Endothelial cell of umbilical vein (primary cell): ENCODE data around the gene APIP. TPM values are rescaled to one million over a fixed set of nuclear protein-coding genes. Genes with fewer than 3 reads are reported as not detected.

ENCODE experiments used
- BruUV-seq: library from RNA; stranded (reverse); fragments of 400-500 nt; replicated peaks from 2 replicates; lab custom pipeline; 2021; lab: Mats Ljungman, UMichigan
- CTCF ChIA-PET: fragments of 300-600, 350-600 bp; sonication (Branson Sonifier 250); formaldehyde crosslinking; loops from one replicate; lab custom pipeline; 2021; ENCODE audit warnings: antibody characterized with exemption, inconsistent platforms; lab: Charles Lee
- POLR2A ChIA-PET: fragments of 300-600, 350-600 bp; sonication (Branson Sonifier 250); formaldehyde crosslinking; loops from one replicate; lab custom pipeline; 2021; ENCODE audit warnings: antibody characterized with exemption, inconsistent platforms; lab: Charles Lee
- DNase-seq: peaks from one replicate; pipeline ENCODE4 v3.0.0-alpha.2; 2011; ENCODE audit warnings: low read depth, low spot score
- FAIRE-seq: peaks from 2 replicates; lab custom pipeline; 2011; peaks lifted over from hg19 to GRCh38; lab: Jason Lieb, UNC
- H2AFZ ChIP-seq: 2 replicates; pipeline ENCODE4 v1.6.0; 2012; ENCODE audit warnings: low read depth, low read length, control low read depth, inconsistent platforms
- H3K27ac ChIP-seq: 2 replicates; pipeline ENCODE4 v1.5.1; 2011; ENCODE audit warnings: low read depth, mild to moderate bottlenecking, control low read depth, low read length, moderate library complexity; ENCODE audit not compliant: insufficient read depth
- H3K27me3 ChIP-seq, 2 experiments: 2 replicates each; pipeline versions ENCODE4 v1.6.0 to v1.6.1; 2011; ENCODE audit warnings: low read length in 2 of 2, mixed read lengths in 1 of 2; ENCODE audit not compliant: control insufficient read depth in 2 of 2, insufficient read depth in 2 of 2
- H3K36me3 ChIP-seq, 2 experiments: 2 replicates in 1 of 2; 3 replicates in 1 of 2; pipeline ENCODE4 v1.5.1; 2011; ENCODE audit warnings: low read length in 2 of 2, mild to moderate bottlenecking in 1 of 2, moderate library complexity in 1 of 2; ENCODE audit not compliant: control insufficient read depth in 2 of 2, insufficient read depth in 2 of 2; ENCODE audit errors: extremely low read depth in 1 of 2
- H3K4me1 ChIP-seq: 3 replicates; pipeline ENCODE4 v1.5.1; 2011; ENCODE audit warnings: mild to moderate bottlenecking, low read length; ENCODE audit not compliant: control insufficient read depth, insufficient read depth; ENCODE audit errors: extremely low read depth
- H3K4me2 ChIP-seq: 2 replicates; pipeline ENCODE4 v1.6.1; 2011; ENCODE audit warnings: low read length, control low read depth, mixed read lengths; ENCODE audit not compliant: insufficient read depth
- H3K4me3 ChIP-seq, 3 experiments: fragments of 200-600 bp in 1 of 3; sonication (generic), shearing (Covaris generic) in 1 of 3; replicated peaks in 1 of 3; 2 replicates each; pipeline ENCODE4 v1.5.1; 2011 to 2016; ENCODE audit warnings: control low read depth in 3 of 3, low read length in 3 of 3, mild to moderate bottlenecking in 2 of 3, inconsistent platforms in 1 of 3, low read depth in 1 of 3, moderate library complexity in 1 of 3; ENCODE audit not compliant: insufficient read depth in 1 of 3
- H3K79me2 ChIP-seq: 2 replicates; pipeline ENCODE4 v1.6.0; 2012; ENCODE audit warnings: low read length, inconsistent platforms; ENCODE audit not compliant: control insufficient read depth, insufficient read depth
- H3K9ac ChIP-seq: replicated peaks from 2 replicates; pipeline ENCODE3; 2011; ENCODE audit warnings: low read length, control low read depth; ENCODE audit not compliant: insufficient read depth; ENCODE audit errors: extremely low read depth
- H3K9me1 ChIP-seq: replicated peaks from 3 replicates; pipeline ENCODE4 v1.6.0; 2011; ENCODE audit warnings: mild to moderate bottlenecking, low read length; ENCODE audit not compliant: control insufficient read depth, insufficient read depth; ENCODE audit errors: extremely low read depth
- H3K9me3 ChIP-seq: replicated peaks from 2 replicates; pipeline ENCODE4 v1.5.1; 2012; ENCODE audit warnings: low read length, inconsistent platforms; ENCODE audit not compliant: control insufficient read depth, insufficient read depth
- H4K20me1 ChIP-seq: replicated peaks from 2 replicates; pipeline ENCODE3; 2011; ENCODE audit warnings: mild to moderate bottlenecking, low read length; ENCODE audit not compliant: control insufficient read depth, insufficient read depth; ENCODE audit errors: extremely low read depth
- CTCF ChIP-seq, 2 donors: IDR thresholded peaks; 1 replicate in 1 of 2; 2 replicates in 1 of 2; pipeline ENCODE4 v1.5.1; 2011; ENCODE audit warnings: low read length in 2 of 2, mild to moderate bottlenecking in 2 of 2, moderate library complexity in 2 of 2, control low read depth in 1 of 2, inconsistent platforms in 1 of 2, low read depth in 1 of 2; ENCODE audit not compliant: insufficient read depth in 1 of 2; ENCODE audit errors: extremely low read depth in 1 of 2
- EZH2 ChIP-seq: IDR thresholded peaks from 2 replicates; pipeline ENCODE4 v1.6.1; 2012; ENCODE audit warnings: borderline replicate concordance, low read depth, mild to moderate bottlenecking, moderate library complexity, low read length, inconsistent platforms; ENCODE audit not compliant: severe bottlenecking
- FOS ChIP-seq: IDR thresholded peaks from 2 replicates; pipeline ENCODE4 v1.6.1; 2011; ENCODE audit warnings: mild to moderate bottlenecking, low read length, moderate library complexity, borderline replicate concordance; ENCODE audit not compliant: insufficient read depth
- GATA2 ChIP-seq: IDR thresholded peaks from 2 replicates; pipeline ENCODE4 v1.7.0; 2011; ENCODE audit warnings: low read depth, mild to moderate bottlenecking, moderate library complexity, mixed read lengths, low read length; ENCODE audit not compliant: insufficient read length, insufficient read depth
- JUN ChIP-seq: IDR thresholded peaks from 2 replicates; pipeline ENCODE4 v1.6.1; 2011; ENCODE audit warnings: borderline replicate concordance, low read depth; ENCODE audit not compliant: insufficient read length, insufficient read depth
- MAX ChIP-seq: IDR thresholded peaks from 2 replicates; pipeline ENCODE4 v1.6.1; 2011; ENCODE audit not compliant: insufficient read depth, insufficient read length
- MYC ChIP-seq: IDR thresholded peaks from one replicate; pipeline ENCODE4 v1.6.1; 2011; ENCODE audit warnings: mild to moderate bottlenecking, low read depth, low read length
- POLR2A ChIP-seq: IDR thresholded peaks from 2 replicates; pipeline ENCODE4 v1.6.1; 2012; ENCODE audit warnings: low read depth, mild to moderate bottlenecking, control low read depth, low read length
- POLR2AphosphoS5 ChIP-seq: IDR thresholded peaks from 2 replicates; pipeline ENCODE4 v1.6.1; 2012; ENCODE audit warnings: low read depth, mild to moderate bottlenecking, control low read depth, low read length, moderate library complexity; ENCODE audit not compliant: insufficient read depth
- dilution Hi-C: fragments of 300-500 bp; cut with MboI; formaldehyde crosslinking; loops from one replicate; pipeline ENCODE4 v1.15.0; 2019; ENCODE audit warnings: low sequenced_read_pairs; ENCODE audit not compliant: extremely low pct_ligation_motif_present
- intact Hi-C: fragments of 100-400 bp; cut with micrococcal nuclease; formaldehyde crosslinking; loops from one replicate; pipeline ENCODE4 v1.10.0; 2022
- polyA plus RNA-seq, 4 experiments: library from polyadenylated mRNA; depleted of rRNA in 3 of 4; stranded (reverse) in 3 of 4; unstranded in 1 of 4; fragments of >200 nt; gene quantifications; 2 replicates each; pipeline versions ENCODE4 v1.2.1 to v1.2.3, GENCODE V29; 2011 to 2012; ENCODE audit warnings: missing spikeins in 1 of 4
- total RNA-seq: library from RNA; stranded (reverse); gene quantifications from 2 replicates; pipeline ENCODE4 v1.2.3, GENCODE V29; 2021

APIP gene
- total and polyA plus RNA-seq, 2 donors (not counting 3 experiments of a cell fraction or from before 2014, with no cell fraction given) = 10.0 to 26.9 TPM

- H3K9me1 ChIP-seq = no peaks in the 10 kb centered on the region
- peak; percentile 56 for DNase-seq
- no peak overlapping the region for H3K9ac ChIP-seq
- ChIA-PET CTCF (no interaction called here), POLR2A (no interaction called here)
- no peaks in the 10 kb centered on the region for H3K9me3 ChIP-seq
- no peak overlapping the region for H3K4me2 ChIP-seq
- peak; percentile 53 for FAIRE-seq
- no TSS peak for BruUV-seq
- peaks cover 6% of the 10 kb centered on the region for H3K4me1 ChIP-seq
- H4K20me1 ChIP-seq = no peaks in the 10 kb centered on the region
- no peak overlapping the region for H3K27ac ChIP-seq
- dilution Hi-C loops (no loop called here), intact Hi-C loops (loop anchor here (2.0 kb wide), 1 partner anchor 28 kb away; no protein-coding TSS in a partner anchor)
- TF ChIP-seq MAX (no peak), FOS (peak; percentile 14)
- no peaks in the 10 kb centered on the region for H3K36me3 ChIP-seq
- no peak overlapping the region for H2AFZ ChIP-seq
- no peak overlapping the region for H3K4me3 ChIP-seq
- no peaks in the 10 kb centered on the region for H3K79me2 ChIP-seq
- H3K27me3 ChIP-seq = no peaks in the 10 kb centered on the region
These were observed 79.0 kb downstream of the APIP start for GRCh38 chr11:34836958-34837856.

- no peak for DNase-seq
- peaks cover 0 to 1% of the 10 kb centered on the region in 2 experiments for H3K27me3 ChIP-seq
- no peaks in the 10 kb centered on the region for H3K9me3 ChIP-seq
- no peaks in the 10 kb centered on the region for H4K20me1 ChIP-seq
- CTCF ChIA-PET = interaction anchor here (1.2 kb wide), 1 partner anchor 9 kb away, joined by 3 read pairs; no protein-coding TSS in a partner anchor
- no peak overlapping the region for H3K4me3 ChIP-seq
- TF ChIP-seq MAX (no peak), FOS (no peak), GATA2 (no peak), CTCF (IDR thresholded peaks at IDR 0.05; ENCODE audit: extremely low read depth in 1 of 2, insufficient read depth in 1 of 2, low read depth in 1 of 2, low read length in 2 of 2) (no peak), EZH2 (no peak), POLR2AphosphoS5 (no peak), MYC (no peak), JUN (no peak), POLR2A (no peak)
- POLR2A ChIA-PET = no interaction called here
- FAIRE-seq = no peak
- H3K36me3 ChIP-seq = no peaks in the 10 kb centered on the region
- no peak overlapping the region for H3K4me2 ChIP-seq
- no peaks in the 10 kb centered on the region for H3K79me2 ChIP-seq
- peaks cover 6% of the 10 kb centered on the region for H3K4me1 ChIP-seq
- H2AFZ ChIP-seq = no peak overlapping the region
- intact Hi-C loops = no loop called here
- dilution Hi-C loops = no loop called here
- no peak overlapping the region for H3K27ac ChIP-seq
- no peaks in the 10 kb centered on the region for H3K9me1 ChIP-seq
- BruUV-seq = no TSS peak
- no peak overlapping the region for H3K9ac ChIP-seq
These were observed 82.6 kb downstream of the APIP start for GRCh38 chr11:34833602-34834001.
